HepG2 (cell line): ENCODE results near the gene HNRNPUL2. TPM values are rescaled to one million over a fixed set of nuclear protein-coding genes. Genes with fewer than 3 reads are reported as not detected.

Experiments
- CAMTA2 ChIP-seq: sonication (generic); formaldehyde crosslinking; IDR thresholded peaks from 2 replicates; pipeline ENCODE4 v1.4.0; 2020; ENCODE audit warnings: mild to moderate bottlenecking, missing genetic modification reagents, borderline replicate concordance
- CBX2 ChIP-seq, 2 experiments: fragments of 200-600 bp in 1 of 2; sonication (generic); formaldehyde crosslinking in 1 of 2; IDR thresholded peaks; 2 replicates each; pipeline versions ENCODE4 v1.7.0 to v1.8.1; 2018 to 2022; ENCODE audit warnings: low read depth in 2 of 2, low read length in 1 of 2, mild to moderate bottlenecking in 1 of 2, missing genetic modification reagents in 1 of 2
- E2F2 ChIP-seq: sonication (generic); formaldehyde crosslinking; IDR thresholded peaks from 2 replicates; pipeline ENCODE4 v1.4.0; 2020; ENCODE audit warnings: missing genetic modification reagents, borderline replicate concordance
- PCBP1 ChIP-seq: fragments of 200-400 bp; formaldehyde crosslinking; IDR thresholded peaks from 2 replicates; pipeline ENCODE4 v1.6.1; 2017; ENCODE audit warnings: mild to moderate bottlenecking, low read depth, low read length, borderline replicate concordance
- SALL2 ChIP-seq: sonication (generic); formaldehyde crosslinking; IDR thresholded peaks from 2 replicates; pipeline ENCODE4 v1.8.1; 2023; ENCODE audit warnings: mild to moderate bottlenecking, missing genetic modification reagents, inconsistent platforms
- ZFYVE20 ChIP-seq: sonication (generic); formaldehyde crosslinking; IDR thresholded peaks from 2 replicates; pipeline ENCODE4 v1.8.0; 2023; ENCODE audit warnings: low read depth, mild to moderate bottlenecking, moderate library complexity, missing genetic modification reagents, borderline replicate concordance
- ZNF18 ChIP-seq: sonication (generic); formaldehyde crosslinking; IDR thresholded peaks from 2 replicates; pipeline ENCODE4 v1.8.0; 2022; ENCODE audit warnings: mild to moderate bottlenecking, missing genetic modification reagents; ENCODE audit not compliant: insufficient replicate concordance
- ZNF724P ChIP-seq: sonication (generic); formaldehyde crosslinking; IDR thresholded peaks from 2 replicates; pipeline ENCODE4 v1.8.0; 2022; ENCODE audit warnings: missing genetic modification reagents, borderline replicate concordance
- ZNF83 ChIP-seq: sonication (generic); formaldehyde crosslinking; IDR thresholded peaks from 2 replicates; pipeline ENCODE4 v1.4.0; 2020; ENCODE audit warnings: missing genetic modification reagents, mild to moderate bottlenecking, borderline replicate concordance
- polyA plus RNA-seq, 8 experiments: library from polyadenylated mRNA; depleted of rRNA in 3 of 8; stranded (reverse) in 7 of 8; unstranded in 1 of 8; fragments of >200 nt; fragmentation: Illumina TruSeq in 4 of 8; extraction: Trizol in 4 of 8; gene quantifications; 2 replicates each; pipeline versions ENCODE4 v1.2.1 to v1.2.3, GENCODE V29; 2011 to 2016; ENCODE audit warnings: low read depth in 4 of 8, missing spikeins in 1 of 8, mixed read lengths in 1 of 8; ENCODE audit not compliant: insufficient read depth in 1 of 8
- total RNA-seq, 5 experiments: library from RNA; depleted of rRNA; stranded (reverse); fragments of >200 nt; fragmentation: Illumina TruSeq; extraction: Trizol; gene quantifications; 2 replicates each; pipeline ENCODE4 v1.2.3, GENCODE V29; 2016; ENCODE audit warnings: low read depth in 1 of 5
- TF ChIP-seq, protein P1 (sequence below): sonication (generic); formaldehyde crosslinking; IDR thresholded peaks from 2 replicates; pipeline ENCODE4 v1.4.0; 2020; ENCODE audit warnings: missing genetic modification reagents
- TF ChIP-seq, protein P2 (sequence below): sonication (generic); formaldehyde crosslinking; conservative IDR thresholded peaks from 2 replicates; pipeline ENCODE4 v1.4.0; 2020; ENCODE audit warnings: mild to moderate bottlenecking, missing genetic modification reagents, moderate library complexity

HNRNPUL2 gene
- total and polyA plus RNA-seq, 2 of the 13 experiments (the other 11 are each of a cell fraction or from before 2014, with no cell fraction given) = 8.4 to 9.6 TPM

DNA sequence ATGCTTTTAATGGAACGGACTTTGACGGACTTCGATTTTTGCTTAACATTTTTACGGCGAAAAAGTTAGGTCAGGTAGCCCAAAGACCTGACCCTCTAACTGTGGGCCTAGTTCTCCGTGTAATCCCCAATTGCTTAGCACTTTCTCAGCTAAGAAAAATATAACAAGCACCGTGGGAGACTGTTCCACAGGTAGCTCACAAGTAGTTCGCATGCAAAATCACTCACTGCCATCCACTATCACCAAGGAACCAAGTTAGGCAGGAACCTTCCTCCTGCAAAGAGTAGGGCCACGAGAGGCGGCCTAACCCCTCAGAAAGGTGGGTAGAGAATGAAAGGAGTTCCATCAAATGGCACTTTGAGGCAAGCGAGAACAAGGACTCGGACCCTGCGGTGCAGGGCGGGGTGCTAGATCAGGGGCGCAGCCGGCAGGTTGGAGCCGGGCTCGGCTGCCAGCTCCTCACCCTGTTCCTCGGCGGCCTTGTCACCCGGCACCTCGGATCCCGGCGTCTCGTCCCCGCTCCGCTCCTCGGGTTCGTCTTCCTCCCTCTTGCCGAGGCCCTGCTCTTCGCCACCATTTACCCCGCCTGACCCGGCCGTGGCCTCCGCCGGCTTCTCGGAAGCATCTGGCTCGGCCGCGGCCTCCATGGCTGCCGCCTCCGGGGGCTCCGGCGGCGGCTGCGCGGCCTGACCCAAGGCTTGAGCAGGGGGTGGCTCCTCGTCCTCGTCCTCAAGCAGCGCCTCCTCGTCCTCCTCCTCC is 922 bp downstream of the HNRNPUL2 start (continued):
- TF ChIP-seq, protein P1, sequence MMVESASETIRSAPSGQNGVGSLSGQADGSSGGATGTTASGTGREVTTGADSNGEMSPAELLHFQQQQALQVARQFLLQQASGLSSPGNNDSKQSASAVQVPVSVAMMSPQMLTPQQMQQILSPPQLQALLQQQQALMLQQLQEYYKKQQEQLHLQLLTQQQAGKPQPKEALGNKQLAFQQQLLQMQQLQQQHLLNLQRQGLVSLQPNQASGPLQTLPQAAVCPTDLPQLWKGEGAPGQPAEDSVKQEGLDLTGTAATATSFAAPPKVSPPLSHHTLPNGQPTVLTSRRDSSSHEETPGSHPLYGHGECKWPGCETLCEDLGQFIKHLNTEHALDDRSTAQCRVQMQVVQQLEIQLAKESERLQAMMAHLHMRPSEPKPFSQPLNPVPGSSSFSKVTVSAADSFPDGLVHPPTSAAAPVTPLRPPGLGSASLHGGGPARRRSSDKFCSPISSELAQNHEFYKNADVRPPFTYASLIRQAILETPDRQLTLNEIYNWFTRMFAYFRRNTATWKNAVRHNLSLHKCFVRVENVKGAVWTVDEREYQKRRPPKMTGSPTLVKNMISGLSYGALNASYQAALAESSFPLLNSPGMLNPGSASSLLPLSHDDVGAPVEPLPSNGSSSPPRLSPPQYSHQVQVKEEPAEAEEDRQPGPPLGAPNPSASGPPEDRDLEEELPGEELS (CRISPR knock-in tag) = no peak
- no peak for TF ChIP-seq PCBP1
- no peak for TF ChIP-seq ZNF18 (CRISPR knock-in tag)
- no peak for TF ChIP-seq ZNF724P (CRISPR knock-in tag)
- no peak for TF ChIP-seq ZFYVE20 (CRISPR knock-in tag)
- TF ChIP-seq ZNF83 (CRISPR knock-in tag) = no peak; the same call in 1 of the 2 replicates
- no peak for TF ChIP-seq E2F2 (CRISPR knock-in tag)
- TF ChIP-seq, protein P2, sequence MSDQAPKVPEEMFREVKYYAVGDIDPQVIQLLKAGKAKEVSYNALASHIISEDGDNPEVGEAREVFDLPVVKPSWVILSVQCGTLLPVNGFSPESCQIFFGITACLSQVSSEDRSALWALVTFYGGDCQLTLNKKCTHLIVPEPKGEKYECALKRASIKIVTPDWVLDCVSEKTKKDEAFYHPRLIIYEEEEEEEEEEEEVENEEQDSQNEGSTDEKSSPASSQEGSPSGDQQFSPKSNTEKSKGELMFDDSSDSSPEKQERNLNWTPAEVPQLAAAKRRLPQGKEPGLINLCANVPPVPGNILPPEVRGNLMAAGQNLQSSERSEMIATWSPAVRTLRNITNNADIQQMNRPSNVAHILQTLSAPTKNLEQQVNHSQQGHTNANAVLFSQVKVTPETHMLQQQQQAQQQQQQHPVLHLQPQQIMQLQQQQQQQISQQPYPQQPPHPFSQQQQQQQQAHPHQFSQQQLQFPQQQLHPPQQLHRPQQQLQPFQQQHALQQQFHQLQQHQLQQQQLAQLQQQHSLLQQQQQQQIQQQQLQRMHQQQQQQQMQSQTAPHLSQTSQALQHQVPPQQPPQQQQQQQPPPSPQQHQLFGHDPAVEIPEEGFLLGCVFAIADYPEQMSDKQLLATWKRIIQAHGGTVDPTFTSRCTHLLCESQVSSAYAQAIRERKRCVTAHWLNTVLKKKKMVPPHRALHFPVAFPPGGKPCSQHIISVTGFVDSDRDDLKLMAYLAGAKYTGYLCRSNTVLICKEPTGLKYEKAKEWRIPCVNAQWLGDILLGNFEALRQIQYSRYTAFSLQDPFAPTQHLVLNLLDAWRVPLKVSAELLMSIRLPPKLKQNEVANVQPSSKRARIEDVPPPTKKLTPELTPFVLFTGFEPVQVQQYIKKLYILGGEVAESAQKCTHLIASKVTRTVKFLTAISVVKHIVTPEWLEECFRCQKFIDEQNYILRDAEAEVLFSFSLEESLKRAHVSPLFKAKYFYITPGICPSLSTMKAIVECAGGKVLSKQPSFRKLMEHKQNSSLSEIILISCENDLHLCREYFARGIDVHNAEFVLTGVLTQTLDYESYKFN (CRISPR knock-in tag) = no peak
- TF ChIP-seq CAMTA2 (CRISPR knock-in tag) = 0 out of 2 replicates have a peak, but pooled peaks have one; percentile 49
- no peak for TF ChIP-seq SALL2 (CRISPR knock-in tag)
- TF ChIP-seq CBX2 (IDR thresholded peaks at IDR 0.05; ENCODE audit: low read depth, low read length) = no peak
- no peak for TF ChIP-seq CBX2 (CRISPR knock-in tag; IDR thresholded peaks at IDR 0.05; ENCODE audit: low read depth)
